Subcutaneous adipose tissue (tissue), 4 donors: ENCODE data around the gene FBXO3. TPM values are rescaled to one million over a fixed set of nuclear protein-coding genes. Genes with fewer than 3 reads are reported as not detected.

Source experiments
- total RNA-seq, 4 donors: library from RNA; depleted of rRNA; stranded (reverse); fragments of >200 nt; gene quantifications; one replicate each; pipeline ENCODE4 v1.1.0, GENCODE V29; 2016
- TF ChIP-seq, protein P1 (sequence below): fragments of 450-650 bp; IDR thresholded peaks from one replicate; pipeline ENCODE4 v1.5.1; 2016; ENCODE audit warnings: low read depth, mild to moderate bottlenecking, control low read depth, antibody characterized with exemption, moderate library complexity

The FBXO3 gene
- total RNA-seq, 4 donors from 2014 or later, result 28.8 to 38.5 (median 33.9) TPM

DNA sequence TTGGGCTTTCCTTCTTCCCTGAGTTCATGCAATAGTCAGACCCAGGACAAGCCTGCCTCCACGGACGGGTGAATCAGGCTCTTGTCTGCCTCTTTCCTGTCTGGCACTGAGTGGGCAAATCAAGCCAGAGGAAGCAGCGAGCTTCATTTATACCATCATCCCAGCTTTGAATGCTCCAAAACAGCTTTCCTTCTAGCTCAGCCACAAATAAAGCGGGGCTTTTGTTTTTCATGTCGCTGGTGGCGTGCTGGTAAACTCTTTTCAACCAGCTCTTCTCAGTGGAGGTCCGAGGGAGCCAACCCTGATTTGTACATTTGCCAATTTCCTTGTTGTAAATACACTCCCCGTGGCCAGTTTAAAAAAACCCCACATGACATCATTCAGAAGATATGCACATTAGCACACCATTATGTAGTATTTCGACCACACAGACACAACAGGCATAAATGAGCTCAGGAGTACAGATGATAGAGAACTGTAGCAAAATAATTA lies 82.3 kb downstream of the FBXO3 start:
- TF ChIP-seq, protein P1, sequence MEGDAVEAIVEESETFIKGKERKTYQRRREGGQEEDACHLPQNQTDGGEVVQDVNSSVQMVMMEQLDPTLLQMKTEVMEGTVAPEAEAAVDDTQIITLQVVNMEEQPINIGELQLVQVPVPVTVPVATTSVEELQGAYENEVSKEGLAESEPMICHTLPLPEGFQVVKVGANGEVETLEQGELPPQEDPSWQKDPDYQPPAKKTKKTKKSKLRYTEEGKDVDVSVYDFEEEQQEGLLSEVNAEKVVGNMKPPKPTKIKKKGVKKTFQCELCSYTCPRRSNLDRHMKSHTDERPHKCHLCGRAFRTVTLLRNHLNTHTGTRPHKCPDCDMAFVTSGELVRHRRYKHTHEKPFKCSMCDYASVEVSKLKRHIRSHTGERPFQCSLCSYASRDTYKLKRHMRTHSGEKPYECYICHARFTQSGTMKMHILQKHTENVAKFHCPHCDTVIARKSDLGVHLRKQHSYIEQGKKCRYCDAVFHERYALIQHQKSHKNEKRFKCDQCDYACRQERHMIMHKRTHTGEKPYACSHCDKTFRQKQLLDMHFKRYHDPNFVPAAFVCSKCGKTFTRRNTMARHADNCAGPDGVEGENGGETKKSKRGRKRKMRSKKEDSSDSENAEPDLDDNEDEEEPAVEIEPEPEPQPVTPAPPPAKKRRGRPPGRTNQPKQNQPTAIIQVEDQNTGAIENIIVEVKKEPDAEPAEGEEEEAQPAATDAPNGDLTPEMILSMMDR, result no peak

DNA sequence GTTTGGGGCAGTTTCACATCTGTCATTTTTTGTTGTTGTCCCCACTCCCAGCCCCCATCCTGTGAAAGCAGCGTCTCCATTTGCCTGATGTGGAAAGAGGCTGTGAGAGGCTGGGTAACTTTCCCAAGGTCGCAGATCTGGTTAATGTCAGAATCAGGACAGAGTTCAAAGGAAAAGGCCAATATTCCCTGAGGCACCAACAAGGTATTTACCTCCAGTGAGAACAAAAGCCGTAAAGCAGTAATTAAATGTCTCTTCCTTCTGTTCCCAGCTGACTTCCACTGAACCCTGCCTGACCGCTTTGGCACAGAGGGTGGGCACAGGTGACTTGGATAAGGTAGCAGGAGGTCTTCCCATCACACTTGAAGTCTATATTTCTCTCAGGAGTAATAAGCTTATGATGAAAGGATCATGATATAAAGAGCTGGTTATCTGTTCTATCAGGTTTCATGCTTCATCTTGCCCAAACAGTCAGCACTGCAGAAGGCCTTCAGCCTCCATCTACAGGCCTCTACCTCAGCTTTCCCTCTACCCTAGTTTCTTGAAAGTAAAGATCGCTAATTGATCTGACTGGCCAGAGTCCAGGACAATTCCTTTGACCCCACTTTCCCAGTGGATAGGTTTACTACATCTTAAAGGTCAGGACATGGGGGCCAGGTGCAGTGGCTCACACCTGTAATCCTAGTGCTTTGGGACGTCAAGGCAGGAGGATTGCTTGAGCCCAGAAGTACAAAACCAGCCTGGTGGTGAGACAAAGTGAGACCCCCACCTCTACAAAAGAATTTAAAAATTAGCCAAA lies 83.1 kb downstream of the FBXO3 start:
- TF ChIP-seq, protein P1, result no peak

Other genes with a start within 250 kb of the FBXO3 start
- gene C11orf91, start 73.7 kb downstream of the FBXO3 start, total RNA-seq, result 1 to 10 TPM in 1 of 4 donors, not detected in 3; 1.6 TPM
- gene CD59, start 38.1 kb downstream of the FBXO3 start, total RNA-seq, result 100 to 1,000 TPM; 321 to 413 (median 356) TPM
- 10 to 100 TPM; 10.4 to 23.9 (median 19.6) TPM for gene LMO2, start 117.6 kb upstream of the FBXO3 start, total RNA-seq